Uterus (tissue), 2 donors: ENCODE data around the gene BTBD6.

Experiments
- CTCF ChIP-seq, 4 experiments: fragments of 200-600 bp in 2 of 4; fragments of 450-650 bp in 2 of 4; sonication (generic) in 2 of 4; IDR thresholded peaks; one replicate each; pipeline ENCODE4 v1.5.1; 2016 to 2019; ENCODE audit warnings: antibody characterized with exemption in 4 of 4, mild to moderate bottlenecking in 2 of 4, moderate library complexity in 1 of 4
- POLR2A ChIP-seq, 2 donors: fragments of 450-650 bp; IDR thresholded peaks; one replicate each; pipeline ENCODE4 v1.6.1; 2016; ENCODE audit warnings: antibody characterized with exemption in 2 of 2, mild to moderate bottlenecking in 1 of 2, moderate library complexity in 1 of 2

GRCh38 chr14:105223770-105224544, 24.4 kb upstream of the BTBD6 start:
- TF ChIP-seq POLR2A (IDR thresholded peaks at IDR 0.05) (no peak), CTCF (IDR thresholded peaks at IDR 0.05) (no peak)
